ENCODE data around the gene LSR. TPM values are rescaled to one million over a fixed set of nuclear protein-coding genes. Genes with fewer than 3 reads are reported as not detected.
"Not testable (repeated sequence)": the region's sequence is repeated elsewhere in the genome, so short reads cannot be mapped to it uniquely, and the experiment has no call there.

LSR gene
- total and polyA plus RNA-seq, 5 donors: 4.6 to 8.9 (median 4.8) TPM

- H3K4me1 ChIP-seq (ENCODE audit: control insufficient read depth, insufficient read depth, low read length): peaks cover 2% of the 10 kb centered on the region
- no peaks in the 10 kb centered on the region for H3K9me3 ChIP-seq (ENCODE audit: control insufficient read depth, low read length)
- ATAC-seq (peak in 1 of 2 donors; percentile 75), DNase-seq (peak in 1 of 3 donors; percentile 30)
- intact Hi-C loops (cut with DNase I): no loop called here
- H3K27me3 ChIP-seq (ENCODE audit: control insufficient read depth, insufficient read depth): no peaks in the 10 kb centered on the region
- WGBS: 44% methylated on average over 3 of the region's 3 CpGs
- H3K4me3 ChIP-seq (ENCODE audit: low read length): no peak overlapping the region
- no peak overlapping the region for H3K27ac ChIP-seq (ENCODE audit: low read length)
Measured at GRCh38 chr19:35220315-35220921, 28.4 kb upstream of the LSR start.

DNA sequence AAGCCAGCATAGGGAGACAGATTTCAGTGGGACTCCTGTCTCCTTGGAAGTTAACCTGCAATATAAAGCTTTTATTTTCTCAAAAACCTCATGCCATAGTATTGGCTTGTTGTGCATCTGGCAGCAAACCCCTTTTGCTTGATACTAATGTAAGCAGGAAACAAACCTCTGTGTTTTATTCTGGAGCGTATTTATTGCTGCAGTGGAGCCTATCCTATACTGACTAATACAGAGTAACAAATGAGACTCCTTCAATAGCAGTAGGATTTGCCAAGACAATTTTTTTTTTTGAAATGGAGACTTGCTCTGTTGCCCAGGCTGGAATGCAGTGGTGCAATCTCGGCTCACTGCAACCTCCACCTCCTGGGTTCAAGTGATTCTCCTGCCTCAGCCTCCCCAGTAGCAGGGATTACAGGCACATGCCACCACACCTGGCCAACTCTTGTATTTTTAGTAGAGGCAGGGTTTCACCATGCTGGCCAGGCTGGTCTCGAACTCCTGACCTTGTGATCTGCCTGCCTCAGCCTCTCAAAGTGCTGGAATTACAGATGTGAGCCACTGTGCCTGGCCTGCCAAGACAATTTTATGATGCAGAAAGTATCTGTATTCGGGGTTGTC lies 27.7 kb upstream of the LSR start:
- DNase-seq; H3K27ac ChIP-seq (ENCODE audit: low read length); intact Hi-C loops (cut with DNase I); ATAC-seq; H3K4me3 ChIP-seq (ENCODE audit: low read length); H3K9me3 ChIP-seq (ENCODE audit: control insufficient read depth, low read length); H3K27me3 ChIP-seq (ENCODE audit: control insufficient read depth, insufficient read depth); H3K4me1 ChIP-seq (ENCODE audit: control insufficient read depth, insufficient read depth, low read length): not testable (repeated sequence)
- 87% methylated on average over 4 of the region's 4 CpGs for WGBS

- Histone ChIP-seq H3K4me1 (ENCODE audit: control insufficient read depth, insufficient read depth, low read length) (peaks cover 2% of the 10 kb centered on the region), H3K9me3 (ENCODE audit: control insufficient read depth, low read length) (no peaks in the 10 kb centered on the region), H3K27me3 (ENCODE audit: control insufficient read depth, insufficient read depth) (no peaks in the 10 kb centered on the region), H3K27ac (ENCODE audit: low read length) (no peak overlapping the region), H3K4me3 (ENCODE audit: low read length) (no peak overlapping the region)
- DNase-seq (peak in 1 of 3 donors; percentile 30), ATAC-seq (peak in 1 of 2 donors; percentile 29)
- WGBS: 82% methylated on average over 7 of the region's 7 CpGs
- intact Hi-C loops (cut with DNase I): no loop called here
Measured at GRCh38 chr19:35222373-35223015, 26.3 kb upstream of the LSR start.

DNA sequence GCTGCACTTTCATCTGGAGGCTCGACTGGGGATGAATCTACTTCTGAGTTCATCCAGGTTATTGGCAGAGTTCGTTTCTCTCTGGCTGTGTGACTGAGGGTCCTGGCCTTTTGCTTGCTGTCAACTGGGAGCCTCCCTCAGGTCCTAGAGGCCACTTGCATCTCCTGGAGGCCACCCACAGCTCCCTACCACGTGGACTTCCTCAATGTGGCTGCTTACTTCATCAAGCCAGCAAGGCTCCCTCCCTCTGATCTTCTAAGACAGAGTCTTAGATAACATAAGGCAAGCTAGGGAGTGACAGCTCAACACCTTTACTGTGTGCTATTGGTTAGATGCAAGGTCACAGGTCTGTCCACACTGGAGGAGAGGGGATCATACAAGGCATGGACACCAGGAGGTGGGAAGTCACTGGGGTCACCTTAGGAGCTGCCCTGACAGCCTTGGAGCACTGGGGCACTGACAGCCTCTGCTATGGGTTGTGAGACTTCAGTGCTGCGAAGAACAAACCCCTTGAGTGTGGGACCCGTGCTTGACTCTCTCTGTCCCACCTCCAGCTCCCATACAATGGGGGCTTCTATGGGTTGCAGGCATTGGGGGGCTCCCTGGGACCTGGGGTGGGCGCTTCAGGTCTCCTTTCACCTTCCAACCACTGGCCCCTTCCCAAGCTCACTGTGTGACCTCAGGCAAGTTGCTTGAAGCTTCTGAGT lies 25.6 kb upstream of the LSR start:
- no peaks in the 10 kb centered on the region for H3K9me3 ChIP-seq (ENCODE audit: control insufficient read depth, low read length)
- intact Hi-C loops (cut with DNase I): no loop called here
- no peak overlapping the region for H3K27ac ChIP-seq (ENCODE audit: low read length)
- H3K4me3 ChIP-seq (ENCODE audit: low read length): no peak overlapping the region
- ATAC-seq: no peak
- WGBS: 65% methylated on average over 6 of the region's 6 CpGs
- H3K4me1 ChIP-seq (ENCODE audit: control insufficient read depth, insufficient read depth, low read length): peaks cover 2% of the 10 kb centered on the region
- H3K27me3 ChIP-seq (ENCODE audit: control insufficient read depth, insufficient read depth): no peaks in the 10 kb centered on the region
- peak in 1 of 3 donors; percentile 45 for DNase-seq

GRCh38 chr19:35223862-35224505 lies 24.8 kb upstream of the LSR start:
- ATAC-seq (no peak), DNase-seq (peak in 1 of 3 donors; percentile 19)
- intact Hi-C loops (cut with DNase I): no loop called here
- H3K27ac ChIP-seq (ENCODE audit: low read length): no peak overlapping the region
- H3K4me3 ChIP-seq (ENCODE audit: low read length): no peak overlapping the region
- no peaks in the 10 kb centered on the region for H3K9me3 ChIP-seq (ENCODE audit: control insufficient read depth, low read length)
- H3K4me1 ChIP-seq (ENCODE audit: control insufficient read depth, insufficient read depth, low read length): peaks cover 2% of the 10 kb centered on the region
- 76% methylated on average over 4 of the region's 4 CpGs for WGBS
- no peaks in the 10 kb centered on the region for H3K27me3 ChIP-seq (ENCODE audit: control insufficient read depth, insufficient read depth)

DNA sequence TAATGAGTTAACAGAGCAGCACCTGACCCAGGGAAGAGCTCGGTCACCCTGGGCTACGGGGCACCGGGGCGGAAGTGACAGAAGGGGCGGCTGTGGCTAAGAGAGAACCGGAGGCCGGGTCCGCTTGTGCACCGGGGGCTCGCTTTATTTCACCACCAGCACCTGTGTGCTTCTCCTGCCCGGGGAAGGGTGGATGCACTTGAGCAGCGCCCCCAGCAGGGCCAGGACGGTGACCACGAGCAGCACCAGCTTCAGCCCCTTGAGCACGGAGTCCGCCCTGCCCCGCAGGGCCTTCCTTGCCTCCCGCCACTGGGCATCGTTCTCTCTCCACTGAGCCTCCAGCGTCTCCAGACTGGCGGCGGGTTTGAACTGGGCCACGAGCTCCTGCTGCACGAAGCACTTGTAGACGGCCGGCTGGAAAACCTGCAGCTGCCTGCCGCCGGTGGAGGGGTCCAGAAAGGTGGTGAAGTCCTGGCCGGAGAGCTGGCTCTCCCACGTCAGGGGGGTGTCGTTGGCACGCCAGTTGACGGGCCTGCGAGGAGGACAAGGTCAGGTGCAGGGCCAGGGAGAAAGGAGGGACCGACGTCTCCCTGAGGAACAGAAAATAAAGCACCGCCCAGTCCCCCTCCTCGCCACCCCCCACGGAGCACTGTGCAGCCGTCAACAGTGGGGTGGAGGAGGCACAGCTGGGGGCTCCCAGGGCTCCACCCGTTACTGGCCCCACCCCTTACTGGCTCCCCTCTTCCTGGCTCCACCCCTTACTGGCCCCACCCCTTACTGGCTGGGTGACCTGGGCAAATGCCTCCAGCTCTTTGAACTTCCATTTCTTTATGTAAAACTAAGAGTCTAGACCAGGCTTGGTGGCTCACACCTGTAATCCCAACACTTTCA lies 23.9 kb upstream of the LSR start:
- H3K27me3 ChIP-seq (ENCODE audit: control insufficient read depth, insufficient read depth): no peaks in the 10 kb centered on the region

DNA sequence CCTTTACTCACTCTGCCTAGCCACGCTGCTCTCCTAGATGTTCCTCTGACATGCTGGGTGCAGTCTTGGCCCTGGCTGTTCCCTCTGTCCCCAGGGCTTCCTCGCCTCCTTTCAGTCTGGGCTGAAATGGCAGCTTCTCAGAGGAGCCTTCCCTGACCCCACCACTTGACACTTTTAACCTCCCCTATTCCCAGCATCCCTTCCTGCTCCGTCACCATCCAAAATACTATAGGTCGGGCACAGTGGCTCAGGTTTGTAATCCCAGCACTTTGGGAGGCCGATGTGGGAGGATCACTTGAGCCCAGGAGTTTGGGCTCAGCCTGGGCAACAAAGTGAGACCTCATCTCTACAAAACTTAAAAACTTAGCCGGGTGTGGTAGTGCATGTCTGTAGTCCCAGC lies 22.9 kb upstream of the LSR start:
- H3K9me3 ChIP-seq (ENCODE audit: control insufficient read depth, low read length): no peaks in the 10 kb centered on the region
- intact Hi-C loops (cut with DNase I): no loop called here
- no peaks in the 10 kb centered on the region for H3K4me1 ChIP-seq (ENCODE audit: control insufficient read depth, insufficient read depth, low read length)
- ATAC-seq: no peak
- no peak overlapping the region for H3K27ac ChIP-seq (ENCODE audit: low read length)
- WGBS: 83% methylated on average over 6 of the region's 6 CpGs
- H3K4me3 ChIP-seq (ENCODE audit: low read length): no peak overlapping the region
- DNase-seq: no peak
- no peaks in the 10 kb centered on the region for H3K27me3 ChIP-seq (ENCODE audit: control insufficient read depth, insufficient read depth)

More for the DNA sequence above, 23.9 kb upstream of the LSR start:
- no peak overlapping the region for H3K4me3 ChIP-seq (ENCODE audit: low read length)
- peaks cover 2% of the 10 kb centered on the region for H3K4me1 ChIP-seq (ENCODE audit: control insufficient read depth, insufficient read depth, low read length)
- ATAC-seq (peak; percentile 49 to 52), DNase-seq (peak in 2 of 3 donors; percentile 45 to 61)
- no peaks in the 10 kb centered on the region for H3K9me3 ChIP-seq (ENCODE audit: control insufficient read depth, low read length)
- WGBS: 53% methylated on average over 41 of the region's 41 CpGs
- H3K27ac ChIP-seq (ENCODE audit: low read length): no peak overlapping the region
- intact Hi-C loops (cut with DNase I): no loop called here

DNA sequence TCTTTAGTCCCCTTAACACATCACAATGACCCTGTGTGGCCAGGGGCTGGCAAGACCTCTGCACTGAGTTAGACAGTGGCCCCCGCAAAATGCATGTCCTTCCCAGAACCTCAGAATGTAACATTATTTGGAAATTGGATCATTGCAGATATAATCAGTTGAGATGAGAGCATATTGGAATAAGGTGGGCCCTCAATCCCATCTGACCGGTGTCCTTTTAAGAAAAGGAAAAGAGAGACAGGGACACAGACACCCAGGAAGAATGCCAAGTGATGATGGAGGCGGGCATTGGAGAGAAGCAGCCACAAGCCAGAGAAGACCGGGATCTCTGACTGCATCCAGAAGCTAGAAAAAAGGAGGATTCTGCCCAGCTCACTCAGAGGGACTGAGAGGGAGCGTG lies 22.1 kb upstream of the LSR start:
- ATAC-seq: no peak
- H3K9me3 ChIP-seq (ENCODE audit: control insufficient read depth, low read length): no peaks in the 10 kb centered on the region
- no peaks in the 10 kb centered on the region for H3K4me1 ChIP-seq (ENCODE audit: control insufficient read depth, insufficient read depth, low read length)
- DNase-seq: no peak
- no peak overlapping the region for H3K4me3 ChIP-seq (ENCODE audit: low read length)
- no peak overlapping the region for H3K27ac ChIP-seq (ENCODE audit: low read length)
- 86% methylated on average over 5 of the region's 5 CpGs for WGBS
- intact Hi-C loops (cut with DNase I): no loop called here
- no peaks in the 10 kb centered on the region for H3K27me3 ChIP-seq (ENCODE audit: control insufficient read depth, insufficient read depth)

GRCh38 chr19:35228177-35228930 lies 20.4 kb upstream of the LSR start, which contains the start of gene FAM187B:
FAM187B (minus strand) TSS chr19:35228739; CDS start chr19:35228680, 59 bp downstream.
- WGBS: 87% methylated on average over 14 of the region's 14 CpGs
- no peaks in the 10 kb centered on the region for H3K4me1 ChIP-seq (ENCODE audit: control insufficient read depth, insufficient read depth, low read length)
- no peak within 1 kb of the TSS for H3K27ac ChIP-seq (ENCODE audit: low read length)
- intact Hi-C loops (cut with DNase I): no loop called here
- ATAC-seq (no peak), DNase-seq (peak in 1 of 3 donors; percentile 22)
- H3K27me3 ChIP-seq (ENCODE audit: control insufficient read depth, insufficient read depth): no peaks in the 10 kb centered on the region
- no peak within 1 kb of the TSS for H3K4me3 ChIP-seq (ENCODE audit: low read length)
- no peaks in the 10 kb centered on the region for H3K9me3 ChIP-seq (ENCODE audit: control insufficient read depth, low read length)

Data from right cardiac atrium (tissue), 5 donors.